ENCODE measurements around the gene WAS.
"Not testable (repeated sequence)": the region's sequence is repeated elsewhere in the genome, so short reads cannot be mapped to it uniquely, and the experiment has no call there.

Gene WAS
- long read RNA-seq, donor 1 = 0 reads
- long read RNA-seq, donor 2 = 0 reads
- long read RNA-seq, donor 3 = 0 reads
- long read RNA-seq, donor 4 = 0 reads
- long read RNA-seq, donor 5, partial matches to known transcripts = 9 of 9 reads
- long read RNA-seq, donor 5, other reads (novel, unspliced or antisense) = 0 of 9 reads
- long read RNA-seq, donor 6 = 0 reads
- long read RNA-seq, donor 7 = 0 reads
- long read RNA-seq, donor 8 = 0 reads

DNA sequence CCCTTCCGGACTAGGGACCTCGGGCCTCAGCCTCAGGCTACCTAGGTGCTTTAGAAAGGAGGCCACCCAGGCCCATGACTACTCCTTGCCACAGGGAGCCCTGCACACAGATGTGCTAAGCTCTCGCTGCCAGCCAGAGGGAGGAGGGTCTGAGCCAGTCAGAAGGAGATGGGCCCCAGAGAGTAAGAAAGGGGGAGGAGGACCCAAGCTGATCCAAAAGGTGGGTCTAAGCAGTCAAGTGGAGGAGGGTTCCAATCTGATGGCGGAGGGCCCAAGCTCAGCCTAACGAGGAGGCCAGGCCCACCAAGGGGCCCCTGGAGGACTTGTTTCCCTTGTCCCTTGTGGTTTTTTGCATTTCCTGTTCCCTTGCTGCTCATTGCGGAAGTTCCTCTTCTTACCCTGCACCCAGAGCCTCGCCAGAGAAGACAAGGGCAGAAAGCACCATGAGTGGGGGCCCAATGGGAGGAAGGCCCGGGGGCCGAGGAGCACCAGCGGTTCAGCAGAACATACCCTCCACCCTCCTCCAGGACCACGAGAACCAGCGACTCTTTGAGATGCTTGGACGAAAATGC lies at the start of gene WAS:
Gene WAS, plus strand, starts transcription at position 389 of the 572 bp plus-strand sequence. Its CDS starts 55 bp downstream, at position 444.
- no peak for DNase-seq

DNA sequence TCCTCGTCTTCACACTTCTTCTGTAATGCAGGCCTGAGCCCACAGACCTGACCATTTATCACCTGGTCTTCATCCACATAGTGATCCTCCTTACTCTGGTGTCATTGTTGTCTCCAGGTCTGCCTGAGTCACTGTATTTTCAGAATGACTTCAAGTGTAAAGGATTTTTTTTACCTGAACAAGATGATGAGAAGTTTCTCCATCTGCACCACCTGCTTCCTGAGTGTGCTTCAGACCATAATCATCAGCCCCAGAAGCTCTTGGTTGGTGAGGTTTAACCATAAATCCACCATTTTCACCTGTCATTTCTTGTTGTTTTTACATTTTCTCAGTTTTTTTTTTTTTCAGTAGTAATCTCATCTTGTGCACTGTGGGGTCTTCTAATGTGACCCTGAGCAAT lies 47.3 kb upstream of the WAS start:
- no peak for DNase-seq

DNA sequence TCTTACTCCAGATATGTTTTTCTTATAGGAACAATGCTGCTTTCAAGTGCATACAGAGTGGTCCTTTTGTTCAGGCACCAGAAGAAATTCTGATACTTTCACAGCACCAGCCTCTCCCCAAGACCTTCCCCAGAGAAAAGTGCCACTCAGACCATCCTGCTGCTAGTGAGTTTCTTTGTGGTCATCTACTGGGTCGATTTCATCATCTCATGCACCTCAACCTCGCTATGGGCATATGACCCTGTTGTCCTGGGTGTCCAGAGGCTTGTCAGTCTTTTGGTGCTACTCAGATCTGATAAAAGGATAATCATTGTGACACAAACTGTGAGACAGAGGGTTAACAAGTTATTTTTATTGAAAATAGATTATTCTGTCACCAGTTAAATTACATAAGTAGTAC lies 46.8 kb upstream of the WAS start:
- DNase-seq = no peak

DNA sequence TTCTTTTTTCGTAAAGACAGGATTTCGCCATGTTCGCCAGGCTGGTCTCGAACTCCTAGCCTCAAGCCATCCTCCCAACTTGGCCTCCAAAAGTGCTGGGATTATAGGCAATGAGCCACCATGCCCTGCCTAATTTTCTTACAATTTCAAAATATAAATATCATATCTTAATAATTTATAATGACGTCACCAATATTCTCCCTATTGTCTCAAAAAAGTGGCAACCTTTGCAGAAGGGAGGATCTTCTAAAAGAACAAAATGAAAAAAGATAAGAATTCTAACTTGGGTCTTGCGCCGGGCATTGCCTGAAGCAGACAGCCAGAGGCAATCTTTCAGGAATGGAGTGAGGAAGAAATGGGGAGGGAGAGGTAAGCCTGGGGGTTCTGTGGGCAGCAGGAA lies 37.9 kb upstream of the WAS start:
- no peak for DNase-seq

DNA sequence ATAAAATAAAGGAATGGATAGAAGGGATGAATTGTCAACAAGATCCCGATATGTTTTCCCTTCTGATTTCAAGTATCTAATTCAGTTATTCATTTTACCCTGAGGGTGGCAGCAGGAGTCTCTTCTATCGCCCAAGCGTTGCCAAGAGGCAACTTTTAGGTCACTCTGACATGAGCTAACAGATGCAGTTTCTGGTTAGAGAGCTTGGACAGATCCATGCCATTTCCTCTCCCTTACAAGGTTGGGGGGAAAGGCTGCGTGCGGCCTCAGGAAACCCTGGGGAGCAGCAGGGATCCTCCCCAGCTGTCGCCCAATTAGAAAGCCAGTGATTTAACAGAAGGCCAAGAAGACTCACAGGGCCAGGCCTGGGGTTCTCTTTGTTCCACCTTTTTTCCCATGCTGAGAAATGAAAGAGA lies 35.3 kb upstream of the WAS start:
- no peak for DNase-seq

DNA sequence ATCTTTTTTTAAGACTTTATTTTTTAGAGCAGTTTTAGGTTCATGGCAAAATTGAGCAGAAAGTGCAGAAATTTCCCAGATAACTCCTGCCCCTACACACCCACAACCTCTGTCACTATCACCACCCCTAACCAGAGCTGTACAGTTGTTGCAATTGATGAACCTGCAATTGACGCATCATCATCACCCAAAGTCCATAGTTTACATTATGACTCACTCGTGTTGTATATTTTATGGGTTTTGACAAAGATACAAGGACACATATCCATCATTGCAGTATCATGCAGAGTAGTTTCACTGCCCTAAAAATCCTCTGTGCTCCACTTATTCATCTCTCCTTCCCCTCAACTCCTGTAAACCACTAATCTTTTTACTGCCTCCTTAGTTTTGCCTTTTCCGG lies 34.5 kb upstream of the WAS start:
- no peak for DNase-seq

DNA sequence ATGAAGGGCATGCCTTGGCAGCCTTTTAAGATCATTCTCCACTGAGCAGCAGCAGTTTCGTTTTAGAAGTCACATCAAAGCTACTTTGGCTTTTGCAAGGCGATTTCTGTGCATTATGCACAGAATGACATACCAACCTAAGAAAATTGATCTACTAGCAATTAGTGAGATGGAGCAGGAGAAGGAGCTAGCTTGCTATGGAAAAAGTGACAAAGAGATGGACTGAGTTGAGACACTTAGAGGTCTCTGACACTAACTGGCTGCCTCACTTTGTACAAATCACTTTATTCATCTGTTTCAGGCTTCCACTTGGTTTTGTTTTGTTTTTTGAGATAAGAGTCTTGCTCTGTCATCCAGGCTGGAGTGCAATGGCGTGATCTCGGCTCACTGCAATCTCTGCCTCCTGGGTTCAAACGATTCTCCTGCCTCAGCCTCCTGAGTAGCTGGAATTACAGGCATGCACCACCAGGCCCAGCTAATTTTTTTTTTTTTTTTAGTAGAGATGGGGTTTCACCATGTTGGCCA lies 31.5 kb upstream of the WAS start:
- DNase-seq = not testable (repeated sequence)

DNA sequence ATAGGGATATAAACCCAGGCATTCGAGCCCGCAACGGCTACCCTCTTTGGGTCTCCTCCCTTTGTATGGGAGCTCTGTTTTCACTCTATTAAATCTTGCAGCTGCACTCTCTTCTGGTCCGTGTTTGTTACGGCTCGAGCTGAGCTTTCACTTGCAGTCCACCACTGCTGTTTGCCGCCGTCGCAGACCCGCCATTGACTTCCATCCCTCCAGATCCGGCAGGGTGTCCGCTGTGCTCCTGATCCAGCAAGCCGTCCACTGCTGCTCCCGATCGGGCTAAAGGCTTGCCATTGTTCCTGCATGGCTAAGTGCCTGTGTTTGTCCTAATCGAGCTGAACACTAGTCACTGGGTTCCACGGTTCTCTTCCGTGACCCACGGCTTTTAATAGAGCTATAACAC lies 28.9 kb upstream of the WAS start:
- not testable (repeated sequence) for DNase-seq

- not testable (repeated sequence) for DNase-seq
Measured at GRCh38 chrX:48659686-48660085, 23.9 kb upstream of the WAS start.

- no peak for DNase-seq
Measured at GRCh38 chrX:48663241-48663640, 20.4 kb upstream of the WAS start.

- DNase-seq = no peak
Measured at GRCh38 chrX:48664156-48664555, 19.4 kb upstream of the WAS start.

- DNase-seq = no peak
Measured at GRCh38 chrX:48665991-48666390, 17.6 kb upstream of the WAS start.

DNA sequence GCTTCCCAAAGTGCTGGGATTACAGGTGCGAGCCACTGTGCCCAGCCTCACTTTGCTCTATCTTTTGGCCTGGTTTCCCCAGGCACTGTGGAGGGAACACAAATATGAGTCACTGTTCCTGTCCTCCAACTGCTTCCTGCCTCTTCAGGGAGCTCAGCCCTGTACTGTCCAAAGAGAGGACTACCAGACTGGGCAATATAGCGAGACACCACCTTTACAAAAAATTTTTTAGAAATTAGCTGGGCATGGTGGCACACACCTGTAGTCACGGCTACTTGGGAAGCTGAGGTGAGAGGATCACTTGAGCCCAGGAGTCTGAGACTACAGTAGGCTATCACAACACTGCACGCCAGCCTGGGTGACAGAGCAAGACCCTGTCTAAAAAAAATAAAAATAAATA lies 16.9 kb upstream of the WAS start:
- no peak for DNase-seq

- no peak for DNase-seq
Measured at GRCh38 chrX:48667509-48667908, 16.1 kb upstream of the WAS start.

DNA sequence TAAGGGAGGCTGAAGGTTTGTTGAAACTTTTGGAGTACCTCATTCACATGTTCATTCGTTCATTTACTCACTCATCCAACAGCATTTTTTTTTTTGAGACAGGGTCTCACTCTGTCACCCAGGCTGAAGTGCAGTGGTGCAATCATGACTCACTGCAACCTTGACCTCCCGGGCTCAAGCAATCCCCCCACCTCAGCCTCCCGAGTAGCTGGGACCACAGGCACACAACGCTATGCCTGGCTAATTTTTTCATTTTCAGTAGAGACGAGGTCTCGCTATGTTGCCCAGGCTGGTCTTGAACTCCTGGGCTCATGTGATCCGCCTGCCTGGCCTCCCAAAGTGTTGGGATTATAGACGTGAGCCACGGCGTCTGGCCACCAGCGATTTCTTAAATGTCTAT lies 15.4 kb upstream of the WAS start:
- not testable (repeated sequence) for DNase-seq

DNA sequence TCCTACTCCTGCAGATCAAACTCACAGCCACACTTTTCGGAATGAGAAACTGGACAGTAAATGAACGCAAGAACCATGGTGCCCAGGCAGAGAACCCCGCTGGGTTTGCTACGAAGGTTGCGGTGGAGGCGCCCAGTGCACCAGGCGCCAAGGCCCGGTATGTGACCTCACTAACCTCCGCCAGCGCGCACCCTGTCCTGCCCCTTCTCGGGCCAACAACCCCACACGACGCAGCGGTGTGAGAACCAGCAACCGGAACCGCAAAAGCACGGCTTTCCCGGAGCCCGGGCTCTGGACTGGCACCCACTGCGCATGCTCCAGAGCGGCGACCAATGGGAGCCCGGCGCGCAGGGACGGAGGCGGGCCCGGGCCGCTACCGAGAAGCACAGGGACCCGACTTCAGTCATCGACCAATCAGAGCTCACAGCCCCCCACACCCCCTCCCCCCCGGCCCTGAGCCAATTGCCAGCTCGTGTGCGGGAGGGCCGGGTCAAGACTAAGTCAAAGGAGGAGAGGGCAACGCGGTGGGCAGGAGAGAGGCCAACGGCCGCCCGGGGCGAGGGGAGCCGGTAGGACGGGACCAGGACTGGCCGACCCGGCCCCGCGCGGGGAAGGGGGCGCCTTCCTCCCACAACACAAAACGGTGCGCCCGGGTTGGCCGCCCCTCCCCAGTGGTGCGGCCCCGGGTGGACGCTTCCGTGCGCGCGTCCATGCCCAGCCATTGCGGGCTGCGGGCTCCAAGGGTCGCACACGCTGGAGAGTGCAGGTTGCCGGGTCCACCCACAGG lies 7.3 kb upstream of the WAS start:
- DNase-seq = peak; percentile 89

DNA sequence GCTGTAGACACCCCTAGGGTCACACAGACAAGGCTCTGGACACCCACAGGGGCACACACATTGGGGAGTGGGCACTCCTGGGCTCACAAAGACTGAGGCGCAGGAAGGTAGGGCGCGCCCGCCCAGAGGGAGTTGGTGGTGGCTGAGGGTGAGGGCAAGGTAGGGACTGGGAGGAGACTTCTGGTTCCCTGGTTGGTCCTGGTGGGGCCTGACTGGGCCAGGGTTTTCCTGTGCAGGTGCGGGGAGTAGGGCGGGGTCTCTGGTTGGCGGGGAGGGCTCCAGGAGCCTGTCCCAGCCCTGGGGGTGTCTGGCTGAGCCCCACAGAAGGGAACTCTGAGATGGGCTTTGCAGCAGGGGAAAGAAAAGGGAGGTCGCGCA lies 6.7 kb upstream of the WAS start:
- no peak for DNase-seq

DNA sequence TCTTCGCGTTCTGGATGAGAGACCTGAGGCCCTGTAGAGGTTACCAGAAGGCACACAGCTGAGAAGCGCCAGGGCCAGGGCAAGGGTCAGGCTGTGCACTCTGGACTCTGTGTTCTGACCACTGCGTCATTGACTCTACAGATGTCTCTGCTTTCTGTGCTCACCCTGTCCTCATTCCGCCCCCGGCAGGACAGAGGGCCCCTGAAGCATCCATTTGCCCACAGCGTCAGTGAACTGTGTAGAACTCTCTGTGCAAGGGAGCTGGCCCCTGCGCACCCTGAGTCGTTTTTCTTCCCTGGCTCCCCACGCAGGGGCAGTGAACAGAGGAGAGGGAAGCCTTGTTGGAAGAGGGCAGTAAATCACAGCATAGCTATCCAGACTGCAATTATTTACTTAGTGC lies 6.1 kb upstream of the WAS start:
- peak; percentile 25 for DNase-seq

DNA sequence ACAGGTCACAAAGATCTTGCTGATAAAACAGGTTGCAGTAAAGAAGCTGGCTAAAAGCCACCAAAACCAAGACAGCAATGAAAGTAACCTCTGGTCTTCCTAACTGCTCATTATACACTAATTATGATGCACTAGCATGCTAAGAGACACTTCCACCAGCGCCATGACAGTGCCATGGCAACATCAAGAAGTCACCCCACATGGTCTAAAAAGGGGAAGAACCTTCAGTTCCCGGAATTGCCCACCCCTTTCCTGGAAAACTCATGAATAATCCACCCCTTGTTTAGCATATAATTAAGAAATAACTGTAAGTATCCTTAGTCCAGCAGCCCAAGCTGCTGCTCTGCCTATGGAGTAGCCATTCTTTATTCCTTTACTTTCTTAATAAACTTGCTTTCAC lies 3.1 kb upstream of the WAS start:
- not testable (repeated sequence) for DNase-seq

DNA sequence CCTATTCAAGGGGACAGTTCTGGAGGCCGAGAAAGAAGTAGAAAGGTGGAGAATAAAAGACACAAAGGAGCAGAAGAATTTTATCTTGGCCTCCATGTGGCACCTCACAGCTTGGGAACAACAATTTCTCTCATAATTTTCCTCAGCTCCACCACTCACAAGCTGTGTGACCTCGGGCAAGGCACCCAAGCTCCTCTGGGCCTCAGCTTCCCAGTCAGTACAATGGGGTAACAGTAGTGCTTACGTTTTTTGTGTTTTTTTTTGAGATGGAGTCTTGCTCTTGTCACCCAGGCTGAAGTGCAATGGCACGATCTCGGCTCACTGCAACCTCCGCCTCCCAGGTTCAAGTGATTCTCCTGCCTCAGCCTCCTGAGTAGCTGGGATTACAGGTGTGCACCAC lies 2.7 kb upstream of the WAS start:
- DNase-seq = not testable (repeated sequence)

GRCh38 chrX:48681539-48682183 lies 1.9 kb upstream of the WAS start:
- no peak for DNase-seq

- DNase-seq = not testable (repeated sequence)
Measured at GRCh38 chrX:48682795-48683194, 804 bp upstream of the WAS start.

- DNase-seq = no peak
Measured at GRCh38 chrX:48684134-48684533, 535 bp downstream of the WAS start.
